EL (cell line): Measurements from ENCODE around the gene ZRANB3.
"Not testable (repeated sequence)": the region's sequence is repeated elsewhere in the genome, so short reads cannot be mapped to it uniquely, and the experiment has no call there.

Experiments
- DNase-seq: peaks from one replicate; pipeline ENCODE4 v3.0.0-alpha.2; 2016

The ZRANB3 gene

DNA sequence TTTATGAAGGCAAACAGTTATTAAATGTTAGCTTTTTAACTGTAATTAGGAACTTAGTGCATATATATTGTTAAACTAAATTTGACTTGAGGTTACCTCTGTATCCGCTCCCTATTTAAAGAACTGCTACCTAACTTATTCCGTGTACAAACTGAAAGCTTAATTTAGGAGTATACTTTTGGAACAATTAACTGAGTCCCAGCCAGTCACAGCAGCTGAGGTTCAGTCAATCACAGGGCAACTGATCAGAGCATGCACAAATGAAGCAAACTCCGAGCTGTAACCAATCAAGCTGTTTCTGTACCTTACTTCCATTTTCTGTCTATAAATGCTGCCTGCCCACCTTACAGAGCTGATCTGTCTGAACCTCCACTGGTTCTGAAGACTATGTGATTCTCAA lies 417.7 kb downstream of the ZRANB3 start:
- no peak for DNase-seq

DNA sequence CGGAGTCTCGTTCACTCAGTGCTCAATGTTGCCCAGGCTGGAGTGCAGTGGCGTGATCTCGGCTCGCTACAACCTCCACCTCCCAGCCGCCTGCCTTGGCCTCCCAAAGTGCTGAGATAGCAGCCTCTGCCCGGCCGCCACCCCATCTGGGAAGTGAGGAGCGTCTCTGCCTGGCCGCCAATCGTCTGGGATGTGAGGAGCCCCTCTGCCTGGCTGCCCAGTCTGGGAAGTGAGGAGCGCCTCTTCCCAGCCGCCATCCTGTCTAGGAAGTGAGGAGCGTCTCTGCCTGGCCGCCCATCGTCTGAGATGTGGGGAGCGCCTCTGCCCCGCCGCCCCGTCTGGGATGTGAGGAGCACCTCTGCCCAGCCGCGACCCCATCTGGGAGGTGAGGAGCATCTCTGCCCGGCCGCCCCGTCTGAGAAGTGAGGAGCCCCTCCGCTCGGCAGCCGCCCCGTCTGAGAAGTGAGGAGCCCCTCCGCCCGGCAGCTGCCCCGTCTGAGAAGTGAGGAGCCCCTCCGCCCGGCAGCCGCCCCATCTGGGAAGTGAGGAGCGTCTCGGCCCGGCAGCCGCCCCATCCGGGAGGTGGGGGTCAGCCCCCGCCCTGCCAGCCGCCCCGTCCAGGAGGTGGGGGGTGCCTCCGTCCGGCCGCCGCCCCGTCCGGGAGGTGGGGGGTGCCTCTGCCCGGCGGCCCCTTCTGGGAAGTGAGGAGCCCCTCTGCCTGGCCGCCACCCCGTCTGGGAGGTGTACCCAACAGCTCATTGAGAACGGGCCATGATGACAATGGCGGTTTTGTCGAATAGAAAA lies 425.3 kb downstream of the ZRANB3 start:
- DNase-seq, result not testable (repeated sequence)

DNA sequence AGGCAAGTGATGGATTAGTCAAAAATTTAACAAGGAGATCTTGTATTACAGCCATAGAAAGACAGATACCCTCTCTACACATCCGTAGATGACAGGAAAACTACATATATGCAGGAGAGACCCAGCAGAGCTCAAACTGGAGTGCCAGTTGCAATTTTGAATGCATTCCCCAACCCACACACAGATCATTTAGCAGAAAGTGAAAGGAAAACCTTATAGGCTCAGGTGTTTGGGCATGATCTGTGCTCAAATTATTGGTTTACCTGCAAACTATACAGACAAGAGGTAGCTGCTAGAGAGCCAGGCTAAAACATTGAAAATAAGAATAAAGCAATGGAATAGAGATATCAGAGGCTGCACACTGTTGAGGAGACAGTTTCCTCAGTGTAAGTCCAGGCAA lies 427.2 kb downstream of the ZRANB3 start:
- DNase-seq, result no peak

DNA sequence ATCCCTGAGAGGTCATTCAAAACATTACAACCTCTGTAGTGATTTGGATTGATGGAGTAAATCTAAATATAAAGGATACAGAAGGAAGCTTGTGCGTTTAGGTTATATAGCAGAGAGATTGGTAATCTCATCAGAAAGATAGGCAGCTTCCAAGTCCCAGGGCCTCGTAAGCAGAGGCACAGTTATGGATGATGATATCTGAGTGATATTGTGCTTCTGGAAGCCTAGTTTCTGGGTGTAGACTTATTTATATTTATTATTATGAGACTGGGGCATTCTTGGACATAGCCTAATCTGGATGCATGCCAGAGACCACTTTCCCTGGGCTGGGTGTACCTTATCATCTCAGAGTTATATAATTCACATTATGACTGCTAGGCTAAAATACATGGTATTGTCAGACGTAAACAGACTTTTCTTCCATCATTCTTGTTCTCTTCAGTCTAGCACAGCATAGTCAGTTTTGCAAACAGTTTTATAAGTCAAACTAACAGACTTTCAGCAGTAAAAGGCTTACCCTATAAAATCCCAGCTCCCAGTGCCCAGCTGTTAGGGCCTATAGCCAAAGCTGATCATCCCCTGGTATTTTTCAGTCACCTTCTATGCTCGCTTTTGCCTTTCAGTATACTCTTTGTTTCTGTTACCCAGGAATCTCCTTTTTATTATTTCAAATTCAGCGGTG lies 431.1 kb downstream of the ZRANB3 start:
- DNase-seq, result no peak

DNA sequence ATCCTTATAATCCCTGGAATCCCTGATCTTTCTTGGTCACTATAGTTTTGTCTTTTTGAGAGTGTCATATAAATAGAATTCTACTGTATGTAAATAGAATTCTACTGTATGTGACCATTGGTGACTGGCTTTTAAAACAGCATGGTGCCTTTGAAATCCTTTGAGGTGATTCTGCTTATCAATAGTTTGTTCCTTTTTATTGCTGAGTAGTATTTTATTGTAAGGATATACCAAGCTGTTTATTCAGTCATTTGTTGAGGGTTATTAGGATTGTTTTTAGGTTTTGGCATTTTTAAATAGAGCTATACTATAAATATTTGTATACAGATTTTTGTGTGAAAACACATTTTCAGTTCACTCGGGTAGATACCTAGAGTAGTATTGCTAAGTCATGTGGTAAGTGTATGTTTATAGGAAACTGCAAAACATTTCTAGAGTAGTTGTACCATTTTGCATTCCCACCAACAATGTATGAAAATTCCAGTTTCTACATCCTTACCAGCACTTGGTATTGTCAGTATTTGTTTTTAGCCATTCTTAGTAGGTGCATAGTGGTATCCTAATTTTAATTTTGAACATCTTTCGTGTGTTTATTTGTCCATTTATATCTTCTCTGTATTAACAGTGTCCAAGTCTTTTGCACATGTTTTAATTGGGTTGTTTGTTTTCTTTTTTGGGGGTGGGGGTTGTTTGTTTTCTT lies 433.3 kb downstream of the ZRANB3 start:
- DNase-seq, result no peak

DNA sequence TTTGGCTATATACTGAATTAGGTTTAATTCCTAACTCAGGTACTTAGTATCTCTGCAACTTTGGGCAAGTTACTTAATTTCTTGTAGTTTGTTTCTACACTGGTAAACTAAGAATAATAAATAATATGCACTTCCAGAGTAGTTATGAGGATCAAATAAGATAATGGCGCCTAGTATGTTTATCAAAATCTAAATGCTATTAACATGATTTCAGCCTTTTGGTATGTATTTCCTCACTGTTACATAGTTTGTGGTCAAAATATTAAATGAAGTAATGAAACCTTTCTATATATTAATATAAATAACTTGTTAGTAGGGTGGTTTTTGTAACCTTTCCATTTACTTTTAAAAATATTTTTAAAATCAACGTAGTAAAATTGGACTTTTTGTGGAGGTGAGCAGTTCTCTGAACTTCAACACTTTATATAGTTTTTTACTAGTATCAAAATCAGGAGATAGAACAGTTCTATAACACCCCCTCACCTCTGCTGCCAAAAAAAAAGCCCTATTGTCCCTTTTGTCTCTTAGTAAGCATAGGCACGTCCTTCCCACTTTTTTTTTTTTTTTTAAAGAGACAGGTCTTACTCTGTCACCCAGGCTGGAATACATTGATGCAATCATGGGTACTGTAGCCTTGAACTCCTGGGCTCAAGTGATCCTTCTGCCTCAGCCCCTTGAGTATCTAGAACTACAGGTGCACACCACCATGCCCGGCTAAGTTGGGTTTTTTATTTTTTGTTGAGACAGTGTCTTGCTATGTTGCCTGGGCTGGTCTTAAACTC lies 434.2 kb downstream of the ZRANB3 start:
- DNase-seq, result peak; percentile 44

DNA sequence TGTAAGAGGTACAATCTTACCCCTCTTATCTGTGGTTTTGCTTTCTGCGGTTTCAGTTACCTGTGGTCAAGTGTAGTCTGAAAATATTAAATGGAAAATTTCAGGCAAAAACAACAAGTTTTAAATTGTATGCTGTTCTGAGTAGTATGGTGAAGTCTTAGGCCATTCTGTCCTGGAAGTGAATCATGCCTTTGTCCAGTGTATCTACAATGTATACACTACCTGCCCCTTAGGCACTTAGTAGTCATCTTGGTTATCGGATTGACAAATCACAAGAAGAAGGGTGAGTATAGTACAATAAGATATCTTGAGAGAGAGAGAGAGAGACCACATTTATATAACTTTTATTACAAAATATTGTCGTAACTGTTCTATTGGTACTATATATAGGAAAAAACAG lies 435.4 kb downstream of the ZRANB3 start:
- no peak for DNase-seq

DNA sequence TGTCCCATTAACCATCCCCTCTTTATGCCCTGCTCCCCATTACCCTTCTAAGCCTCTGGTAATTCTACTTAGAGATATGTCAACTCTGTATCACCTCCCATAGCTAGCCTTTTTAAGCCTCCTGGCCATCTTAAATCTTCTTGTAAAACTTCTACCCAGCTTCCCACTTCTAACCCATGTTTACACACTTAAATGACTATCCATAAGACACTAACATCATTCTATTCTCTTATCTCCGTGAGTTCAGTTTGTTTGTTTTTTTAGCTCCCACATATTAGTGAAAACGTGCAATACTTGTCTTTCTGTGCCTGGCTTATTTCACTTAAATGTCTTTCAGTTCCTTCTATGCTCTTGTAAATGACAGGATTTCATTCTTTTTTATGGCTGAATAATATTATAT lies 436.5 kb downstream of the ZRANB3 start:
- no peak for DNase-seq

DNA sequence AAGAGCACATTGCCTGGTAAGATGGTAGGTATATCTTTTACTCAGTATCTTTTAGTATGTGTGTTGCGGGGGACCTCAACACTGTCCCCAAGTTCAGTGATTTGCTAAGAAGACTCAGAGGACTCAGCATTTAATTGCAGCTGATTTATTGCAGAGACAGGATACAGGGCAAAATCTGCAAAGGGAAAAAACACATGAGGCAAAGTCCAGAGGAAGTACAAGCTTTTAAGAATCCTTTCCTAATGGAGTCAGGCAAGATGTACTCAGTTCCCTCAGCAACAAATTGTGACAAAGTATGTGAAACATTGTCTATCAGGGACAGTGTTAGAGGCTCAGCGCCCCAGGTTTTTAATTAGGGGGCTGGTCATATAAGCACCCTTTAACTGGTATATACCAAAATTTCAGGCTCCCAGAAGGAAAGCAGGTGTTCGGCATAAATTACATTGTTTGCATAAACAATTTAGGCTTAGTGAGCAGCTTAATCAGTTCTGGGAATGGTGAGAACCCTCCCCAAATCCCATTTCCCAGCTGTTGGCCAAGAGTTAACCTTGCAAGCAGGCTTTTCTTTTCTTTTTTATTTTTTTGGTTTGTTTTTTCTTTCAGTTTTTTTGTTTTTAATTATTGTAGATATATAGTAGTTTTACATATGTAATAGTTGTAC lies 437.2 kb downstream of the ZRANB3 start:
- DNase-seq, result no peak

DNA sequence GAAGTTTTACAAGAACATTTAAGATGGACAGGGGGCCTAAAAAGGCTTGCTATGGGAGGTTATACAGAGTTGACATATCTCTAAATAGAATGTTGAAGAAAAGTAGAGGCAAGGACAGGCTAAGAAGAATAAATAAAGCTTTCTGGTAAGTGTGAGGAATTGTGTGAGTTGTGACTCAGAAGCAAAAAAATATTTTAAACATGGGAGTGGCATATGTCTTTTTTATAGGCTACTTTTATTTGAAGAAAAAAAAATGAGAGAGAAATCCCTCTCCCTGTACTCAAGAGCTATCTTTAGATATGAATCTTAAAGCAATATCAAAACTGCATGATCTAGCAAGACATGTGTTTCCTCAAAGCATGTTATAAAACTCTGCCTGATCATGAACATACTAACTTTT lies 437.8 kb downstream of the ZRANB3 start:
- no peak for DNase-seq

DNA sequence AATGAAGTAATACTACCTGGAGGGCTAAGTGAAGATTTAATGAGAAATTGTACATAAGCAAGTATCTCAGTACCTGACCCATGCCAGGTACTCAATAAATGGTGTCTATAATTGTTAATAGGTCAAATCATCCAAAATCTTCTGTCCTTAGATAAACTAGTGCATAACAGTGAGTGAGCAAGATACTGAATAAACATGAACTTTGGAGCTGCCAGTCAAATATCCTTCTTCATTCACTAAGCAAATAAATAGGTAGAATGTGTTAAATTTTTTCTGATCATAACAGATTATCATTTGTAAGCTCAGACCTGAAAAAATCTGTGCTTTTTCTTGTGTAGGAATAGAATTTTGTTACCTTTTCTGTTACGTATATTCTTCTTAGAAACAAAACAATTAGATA lies 439.3 kb downstream of the ZRANB3 start:
- no peak for DNase-seq

DNA sequence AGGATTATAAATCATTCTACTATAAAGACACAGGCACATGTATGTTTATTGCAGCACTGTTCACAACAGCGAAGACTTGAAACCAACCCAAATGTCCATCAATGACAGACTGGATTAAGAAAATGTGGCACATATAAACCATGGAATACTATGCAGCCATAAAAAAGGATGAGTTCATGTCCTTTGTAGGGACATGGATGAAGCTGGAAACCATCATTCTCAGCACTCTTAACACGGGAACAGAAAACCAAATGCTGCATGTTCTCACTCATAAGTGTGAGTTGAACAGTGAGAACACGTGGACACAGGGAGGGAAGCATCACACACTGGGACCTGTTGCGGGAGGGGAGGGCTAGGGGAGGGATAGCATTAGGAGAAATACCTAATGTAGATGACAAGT lies 441.4 kb downstream of the ZRANB3 start:
- not testable (repeated sequence) for DNase-seq
